ENCODE results near the gene MZT2B.
"Not testable (repeated sequence)": the region's sequence is repeated elsewhere in the genome, so short reads cannot be mapped to it uniquely, and the experiment has no call there.

Gene MZT2B

DNA sequence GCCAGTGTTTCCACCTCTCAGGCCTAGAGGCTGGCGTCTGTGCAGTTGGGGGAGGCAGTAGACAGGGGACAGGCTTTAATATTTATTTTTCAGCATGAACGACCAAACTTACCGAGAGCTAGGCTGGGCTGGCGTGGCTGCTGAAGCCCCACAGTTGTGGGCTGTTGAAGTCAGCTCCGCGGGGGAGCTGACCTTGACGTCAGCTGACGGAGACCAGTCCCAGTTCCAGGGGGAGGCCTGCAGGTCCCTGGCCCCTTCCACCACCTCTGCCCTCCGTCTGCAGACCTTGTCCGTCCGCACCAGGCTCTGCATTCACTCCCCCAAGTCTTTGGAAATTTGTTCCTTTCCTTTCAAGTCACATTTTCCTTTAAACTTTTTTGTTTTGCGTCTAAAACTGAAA is 49.6 kb downstream of the MZT2B start:
- DNase-seq (ENCODE audit: low read depth) = no peak
- TF ChIP-seq, protein P1, sequence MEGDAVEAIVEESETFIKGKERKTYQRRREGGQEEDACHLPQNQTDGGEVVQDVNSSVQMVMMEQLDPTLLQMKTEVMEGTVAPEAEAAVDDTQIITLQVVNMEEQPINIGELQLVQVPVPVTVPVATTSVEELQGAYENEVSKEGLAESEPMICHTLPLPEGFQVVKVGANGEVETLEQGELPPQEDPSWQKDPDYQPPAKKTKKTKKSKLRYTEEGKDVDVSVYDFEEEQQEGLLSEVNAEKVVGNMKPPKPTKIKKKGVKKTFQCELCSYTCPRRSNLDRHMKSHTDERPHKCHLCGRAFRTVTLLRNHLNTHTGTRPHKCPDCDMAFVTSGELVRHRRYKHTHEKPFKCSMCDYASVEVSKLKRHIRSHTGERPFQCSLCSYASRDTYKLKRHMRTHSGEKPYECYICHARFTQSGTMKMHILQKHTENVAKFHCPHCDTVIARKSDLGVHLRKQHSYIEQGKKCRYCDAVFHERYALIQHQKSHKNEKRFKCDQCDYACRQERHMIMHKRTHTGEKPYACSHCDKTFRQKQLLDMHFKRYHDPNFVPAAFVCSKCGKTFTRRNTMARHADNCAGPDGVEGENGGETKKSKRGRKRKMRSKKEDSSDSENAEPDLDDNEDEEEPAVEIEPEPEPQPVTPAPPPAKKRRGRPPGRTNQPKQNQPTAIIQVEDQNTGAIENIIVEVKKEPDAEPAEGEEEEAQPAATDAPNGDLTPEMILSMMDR (IDR thresholded peaks at IDR 0.05; ENCODE audit: control insufficient read depth, extremely low read depth, insufficient read depth) = no peak
- no peak overlapping the region for H3K4me3 ChIP-seq (ENCODE audit: low read depth, low read length)

DNA sequence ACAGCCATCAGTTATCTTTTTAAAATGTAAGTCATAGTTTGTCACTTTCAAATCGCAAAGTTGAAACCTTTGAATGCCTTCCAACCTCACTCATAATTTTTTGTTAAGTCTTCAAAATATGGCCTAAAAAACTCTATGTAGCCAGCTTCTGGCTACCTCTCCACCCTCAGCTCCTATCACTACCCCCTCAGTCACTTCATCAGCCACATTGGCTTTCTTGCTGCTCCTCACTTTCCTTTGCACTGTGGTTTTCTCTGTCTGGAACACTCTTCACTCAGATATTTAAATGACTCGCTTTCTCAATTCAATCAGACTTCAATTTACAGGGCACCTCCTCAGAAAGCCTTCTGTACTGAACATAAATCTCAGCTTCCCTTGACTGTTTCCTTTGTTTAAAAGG is 51.0 kb downstream of the MZT2B start:
- H3K4me3 ChIP-seq (ENCODE audit: low read depth, low read length); DNase-seq (ENCODE audit: low read depth): not testable (repeated sequence)

DNA sequence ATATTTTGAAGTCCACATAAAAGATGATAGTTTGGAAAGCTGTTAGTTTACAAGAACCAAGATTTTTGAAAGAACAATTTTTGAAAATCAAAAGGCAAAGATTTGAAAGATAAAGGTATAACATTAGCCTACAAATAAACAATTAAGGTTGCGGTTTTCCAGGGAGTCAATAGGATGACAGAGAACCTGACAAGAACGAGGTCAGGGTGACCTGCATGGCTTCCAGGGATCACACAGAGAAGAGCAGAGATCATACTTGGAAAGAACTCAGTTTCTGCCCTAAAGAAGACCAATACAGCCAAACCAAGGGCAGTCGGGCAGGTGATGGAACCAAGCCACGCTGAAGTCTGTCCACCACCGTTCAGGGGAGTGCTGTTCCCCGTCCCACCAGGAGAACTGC is 57.5 kb downstream of the MZT2B start:
- DNase-seq (ENCODE audit: low read depth); H3K4me3 ChIP-seq (ENCODE audit: low read depth, low read length): not testable (repeated sequence)
